Right lobe of liver (tissue), 4 donors: ENCODE results near the gene TNFRSF14.

Source experiments
- POLR2A ChIP-seq: fragments of 450-650 bp; IDR thresholded peaks from one replicate; pipeline ENCODE4 v1.6.1; 2017; ENCODE audit warnings: antibody characterized with exemption, mild to moderate bottlenecking
- TF ChIP-seq, protein P1 (sequence below), 4 donors: fragments of 200-600 bp in 3 of 4; fragments of 450-650 bp in 1 of 4; IDR thresholded peaks; one replicate each; pipeline versions ENCODE4 v1.5.1 to v1.8.0; 2016 to 2022; ENCODE audit warnings: antibody characterized with exemption in 4 of 4, mild to moderate bottlenecking in 2 of 4
- donor health status: DM: no; HTN: no; CAD: no.
- donor health status: DM: no; HTN: no; CAD: no.
- donor health status: DM: no; HTN: yes; CAD: no.

- TF ChIP-seq, protein P1, sequence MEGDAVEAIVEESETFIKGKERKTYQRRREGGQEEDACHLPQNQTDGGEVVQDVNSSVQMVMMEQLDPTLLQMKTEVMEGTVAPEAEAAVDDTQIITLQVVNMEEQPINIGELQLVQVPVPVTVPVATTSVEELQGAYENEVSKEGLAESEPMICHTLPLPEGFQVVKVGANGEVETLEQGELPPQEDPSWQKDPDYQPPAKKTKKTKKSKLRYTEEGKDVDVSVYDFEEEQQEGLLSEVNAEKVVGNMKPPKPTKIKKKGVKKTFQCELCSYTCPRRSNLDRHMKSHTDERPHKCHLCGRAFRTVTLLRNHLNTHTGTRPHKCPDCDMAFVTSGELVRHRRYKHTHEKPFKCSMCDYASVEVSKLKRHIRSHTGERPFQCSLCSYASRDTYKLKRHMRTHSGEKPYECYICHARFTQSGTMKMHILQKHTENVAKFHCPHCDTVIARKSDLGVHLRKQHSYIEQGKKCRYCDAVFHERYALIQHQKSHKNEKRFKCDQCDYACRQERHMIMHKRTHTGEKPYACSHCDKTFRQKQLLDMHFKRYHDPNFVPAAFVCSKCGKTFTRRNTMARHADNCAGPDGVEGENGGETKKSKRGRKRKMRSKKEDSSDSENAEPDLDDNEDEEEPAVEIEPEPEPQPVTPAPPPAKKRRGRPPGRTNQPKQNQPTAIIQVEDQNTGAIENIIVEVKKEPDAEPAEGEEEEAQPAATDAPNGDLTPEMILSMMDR (IDR thresholded peaks at IDR 0.05), result no peak
- TF ChIP-seq POLR2A, result no peak
These were observed 4.0 kb upstream of the TNFRSF14 start for GRCh38 chr1:2552189-2552588.
